GM12865 (cell line): ENCODE data around the gene RRP1B.

Source experiments
- DNase-seq: peaks from one replicate; pipeline ENCODE4 v3.0.0; 2010; ENCODE audit warnings: low read depth
- H3K4me3 ChIP-seq: 2 replicates; pipeline ENCODE4 v1.5.1; 2011; ENCODE audit warnings: mild to moderate bottlenecking, low read depth, low read length, control low read depth
- CTCF ChIP-seq: IDR thresholded peaks from 2 replicates; pipeline ENCODE4 v1.5.1; 2011; ENCODE audit warnings: low read length, control low read depth, low read depth, inconsistent platforms; ENCODE audit not compliant: insufficient read depth; ENCODE audit errors: missing control alignments

Gene RRP1B

GRCh38 chr21:43727519-43728153, 68.3 kb downstream of the RRP1B start:
- H3K4me3 ChIP-seq: peak overlapping the region; percentile 56
- TF ChIP-seq CTCF: no peak
- DNase-seq: no peak

GRCh38 chr21:43728154-43728466, 68.8 kb downstream of the RRP1B start:
- DNase-seq: peak; percentile 28
- no peak for TF ChIP-seq CTCF
- H3K4me3 ChIP-seq: peak overlapping the region; percentile 56

- DNase-seq: peak; percentile 91
- TF ChIP-seq CTCF: peak; percentile 3
- peak overlapping the region; percentile 56 for H3K4me3 ChIP-seq
These were observed 69.4 kb downstream of the RRP1B start for GRCh38 chr21:43728467-43729390.

- no peak overlapping the region for H3K4me3 ChIP-seq
- TF ChIP-seq CTCF: no peak
- DNase-seq: no peak
These were observed 72.1 kb downstream of the RRP1B start for GRCh38 chr21:43731476-43731875.

GRCh38 chr21:43731891-43732711, 72.7 kb downstream of the RRP1B start:
- H3K4me3 ChIP-seq: no peak overlapping the region
- TF ChIP-seq CTCF: no peak
- no peak for DNase-seq

GRCh38 chr21:43733060-43733459, 73.7 kb downstream of the RRP1B start:
- DNase-seq: no peak
- no peak overlapping the region for H3K4me3 ChIP-seq
- TF ChIP-seq CTCF: no peak
